Activated T-cell treated with anti-CD3 and anti-CD28 coated beads, Interleukin-2, amount 50 U/mL, for 4 hours (primary cell): Measurements from ENCODE around the gene ROR1. TPM values are rescaled to one million over a fixed set of nuclear protein-coding genes. Genes with fewer than 3 reads are reported as not detected.

Experiments
- ATAC-seq, 2 donors: fragments of 200-7000 bp; cut with Tn5 transposase; one replicate each; pipeline ENCODE4 v1.10.0; 2021
- DNase-seq: peaks from one replicate; pipeline ENCODE4 v3.0.0-alpha.2; 2020
- H3K27me3 Mint-ChIP-seq: one replicate; pipeline ENCODE4 v1.8.0; 2021; ENCODE audit warnings: low read depth, mixed read lengths
- H3K36me3 Mint-ChIP-seq: one replicate; pipeline ENCODE4 v1.8.0; 2022; ENCODE audit warnings: mixed read lengths; ENCODE audit not compliant: insufficient read depth
- H3K4me1 Mint-ChIP-seq: one replicate; pipeline ENCODE4 v1.8.0; 2021; ENCODE audit warnings: low read depth, mixed read lengths
- H3K4me3 Mint-ChIP-seq: one replicate; pipeline ENCODE4 v1.8.0; 2021; ENCODE audit warnings: mild to moderate bottlenecking, moderate library complexity, mixed read lengths
- H3K9me3 Mint-ChIP-seq: one replicate; pipeline ENCODE4 v1.8.0; 2021; ENCODE audit warnings: mixed read lengths
- total RNA-seq, 3 donors: library from RNA; stranded (reverse); gene quantifications; one replicate each; pipeline ENCODE4 v1.2.1, GENCODE V29; 2021

Gene ROR1
- total RNA-seq = under 1 TPM; 0.08 to 0.38 (median 0.18) TPM

GRCh38 chr1:63773815-63774616 is at the start of gene ROR1:
TSS of gene ROR1 (plus strand) at chr1:63774017.
- DNase-seq = no peak
- Mint-ChIP-seq H3K4me3 (peak within 1 kb of the TSS; percentile 77), H3K27me3 (peaks cover 56% of the 10 kb centered on the region), H3K36me3 (no peaks in the 10 kb centered on the region), H3K9me3 (no peaks in the 10 kb centered on the region), H3K4me1 (peaks cover 19% of the 10 kb centered on the region)
- peak; percentile 84 to 88 for ATAC-seq

GRCh38 chr1:63724375-63724899 is 49.4 kb upstream of the ROR1 start:
- Mint-ChIP-seq H3K4me3 (no peak overlapping the region), H3K9me3 (no peaks in the 10 kb centered on the region), H3K4me1 (no peaks in the 10 kb centered on the region), H3K27me3 (peaks cover 4% of the 10 kb centered on the region), H3K36me3 (peaks cover 1% of the 10 kb centered on the region)
- DNase-seq (no peak), ATAC-seq (no peak)

- no peak for DNase-seq
- no peaks in the 10 kb centered on the region for H3K9me3 Mint-ChIP-seq
- H3K27me3 Mint-ChIP-seq = peaks cover 4% of the 10 kb centered on the region
- H3K4me3 Mint-ChIP-seq = no peak overlapping the region
- no peaks in the 10 kb centered on the region for H3K4me1 Mint-ChIP-seq
- peaks cover 1% of the 10 kb centered on the region for H3K36me3 Mint-ChIP-seq
- ATAC-seq = no peak
Measured at GRCh38 chr1:63728611-63729226, 45.1 kb upstream of the ROR1 start.

- DNase-seq (no peak), ATAC-seq (no peak)
- Mint-ChIP-seq H3K27me3 (peaks cover 4% of the 10 kb centered on the region), H3K4me1 (no peaks in the 10 kb centered on the region), H3K4me3 (no peak overlapping the region), H3K9me3 (peaks cover 1% of the 10 kb centered on the region), H3K36me3 (peaks cover 1% of the 10 kb centered on the region)
Measured at GRCh38 chr1:63729227-63729620, 44.6 kb upstream of the ROR1 start.

- ATAC-seq (no peak), DNase-seq (no peak)
- H3K4me3 Mint-ChIP-seq = no peak overlapping the region
- H3K36me3 Mint-ChIP-seq = peaks cover 1% of the 10 kb centered on the region
- no peaks in the 10 kb centered on the region for H3K4me1 Mint-ChIP-seq
- peaks cover 4% of the 10 kb centered on the region for H3K27me3 Mint-ChIP-seq
- H3K9me3 Mint-ChIP-seq = peaks cover 3% of the 10 kb centered on the region
Measured at GRCh38 chr1:63730211-63730610, 43.6 kb upstream of the ROR1 start.

- peaks cover 1% of the 10 kb centered on the region for H3K36me3 Mint-ChIP-seq
- H3K4me1 Mint-ChIP-seq = no peaks in the 10 kb centered on the region
- H3K4me3 Mint-ChIP-seq = no peak overlapping the region
- no peak for ATAC-seq
- H3K27me3 Mint-ChIP-seq = peaks cover 4% of the 10 kb centered on the region
- peaks cover 9% of the 10 kb centered on the region for H3K9me3 Mint-ChIP-seq
- DNase-seq = no peak
Measured at GRCh38 chr1:63731117-63732043, 42.4 kb upstream of the ROR1 start.

- Mint-ChIP-seq H3K4me3 (no peak overlapping the region), H3K27me3 (peaks cover 8% of the 10 kb centered on the region), H3K9me3 (peaks cover 15% of the 10 kb centered on the region), H3K36me3 (no peaks in the 10 kb centered on the region), H3K4me1 (no peaks in the 10 kb centered on the region)
- no peak for DNase-seq
- no peak for ATAC-seq
Measured at GRCh38 chr1:63732666-63733065, 41.2 kb upstream of the ROR1 start.

GRCh38 chr1:63738772-63739171 is 35.0 kb upstream of the ROR1 start:
- no peak overlapping the region for H3K4me3 Mint-ChIP-seq
- peaks cover 10% of the 10 kb centered on the region for H3K27me3 Mint-ChIP-seq
- no peak for DNase-seq
- H3K4me1 Mint-ChIP-seq = no peaks in the 10 kb centered on the region
- H3K9me3 Mint-ChIP-seq = peaks cover 15% of the 10 kb centered on the region
- ATAC-seq = no peak
- H3K36me3 Mint-ChIP-seq = no peaks in the 10 kb centered on the region

- Mint-ChIP-seq H3K36me3 (no peaks in the 10 kb centered on the region), H3K9me3 (peaks cover 12% of the 10 kb centered on the region), H3K27me3 (peaks cover 12% of the 10 kb centered on the region), H3K4me3 (no peak overlapping the region), H3K4me1 (no peaks in the 10 kb centered on the region)
- ATAC-seq (no peak), DNase-seq (no peak)
Measured at GRCh38 chr1:63739452-63739851, 34.4 kb upstream of the ROR1 start.

GRCh38 chr1:63740432-63740831 is 33.4 kb upstream of the ROR1 start:
- Mint-ChIP-seq H3K9me3 (peaks cover 12% of the 10 kb centered on the region), H3K4me3 (no peak overlapping the region), H3K36me3 (no peaks in the 10 kb centered on the region), H3K4me1 (no peaks in the 10 kb centered on the region), H3K27me3 (peaks cover 14% of the 10 kb centered on the region)
- no peak for ATAC-seq
- no peak for DNase-seq

GRCh38 chr1:63742526-63742925 is 31.3 kb upstream of the ROR1 start:
- ATAC-seq (no peak), DNase-seq (no peak)
- Mint-ChIP-seq H3K27me3 (peaks cover 9% of the 10 kb centered on the region), H3K36me3 (no peaks in the 10 kb centered on the region), H3K4me1 (no peaks in the 10 kb centered on the region), H3K4me3 (no peak overlapping the region), H3K9me3 (no peaks in the 10 kb centered on the region)

GRCh38 chr1:63743781-63744180 is 30.0 kb upstream of the ROR1 start:
- peaks cover 6% of the 10 kb centered on the region for H3K27me3 Mint-ChIP-seq
- H3K4me3 Mint-ChIP-seq = no peak overlapping the region
- no peaks in the 10 kb centered on the region for H3K36me3 Mint-ChIP-seq
- H3K9me3 Mint-ChIP-seq = no peaks in the 10 kb centered on the region
- ATAC-seq (no peak), DNase-seq (no peak)
- H3K4me1 Mint-ChIP-seq = no peaks in the 10 kb centered on the region

GRCh38 chr1:63746129-63746864 is 27.5 kb upstream of the ROR1 start:
- H3K4me3 Mint-ChIP-seq = no peak overlapping the region
- DNase-seq (no peak), ATAC-seq (peak; percentile 70 to 82)
- H3K27me3 Mint-ChIP-seq = peaks cover 4% of the 10 kb centered on the region
- no peaks in the 10 kb centered on the region for H3K4me1 Mint-ChIP-seq
- no peaks in the 10 kb centered on the region for H3K36me3 Mint-ChIP-seq
- H3K9me3 Mint-ChIP-seq = no peaks in the 10 kb centered on the region

GRCh38 chr1:63747445-63747844 is 26.4 kb upstream of the ROR1 start:
- no peaks in the 10 kb centered on the region for H3K4me1 Mint-ChIP-seq
- H3K36me3 Mint-ChIP-seq = no peaks in the 10 kb centered on the region
- H3K27me3 Mint-ChIP-seq = peaks cover 4% of the 10 kb centered on the region
- H3K4me3 Mint-ChIP-seq = no peak overlapping the region
- no peaks in the 10 kb centered on the region for H3K9me3 Mint-ChIP-seq
- DNase-seq (no peak), ATAC-seq (no peak)
